H1 (cell line): ENCODE data around the gene CDKN2B-AS1. TPM values are rescaled to one million over a fixed set of nuclear protein-coding genes. Genes with fewer than 3 reads are reported as not detected.

Experiments used
- BACH1 ChIP-seq: IDR thresholded peaks from 2 replicates; pipeline ENCODE4 v1.6.1; 2012; ENCODE audit warnings: low read length, improper control_type of control experiment
- KDM4A ChIP-seq: IDR thresholded peaks from one replicate; pipeline ENCODE4 v1.7.1; 2012; ENCODE audit warnings: low read depth, mild to moderate bottlenecking, moderate library complexity, low read length, inconsistent platforms; ENCODE audit not compliant: severe bottlenecking
- SAP30 ChIP-seq: fragments of 300-600 bp; sonication (generic); IDR thresholded peaks from 2 replicates; pipeline ENCODE4 v1.7.1; 2012; ENCODE audit warnings: low read length, moderate library complexity, mild to moderate bottlenecking, inconsistent platforms; ENCODE audit not compliant: insufficient read depth, insufficient replicate concordance
- polyA plus RNA-seq, 7 experiments: library from polyadenylated mRNA; depleted of rRNA in 3 of 7; stranded (reverse) in 5 of 7; unstranded in 2 of 7; fragments of >200 nt in 5 of 7; fragments of 200-250 nt in 2 of 7; gene quantifications; 1 replicate in 5 of 7; 2 replicates in 1 of 7; 4 replicates in 1 of 7; pipeline versions ENCODE4 v1.2.1 to v1.2.3, GENCODE V29; 2011 to 2013; ENCODE audit warnings: missing spikeins in 2 of 7, mixed read lengths in 2 of 7
- total RNA-seq: library from RNA; stranded (reverse); fragmentation: NEBNext Ultra II Directional; extraction: Animal tissue kit (Norgen Biotek cat#: 25700); gene quantifications from 2 replicates; pipeline ENCODE4 v1.2.1, GENCODE V29; 2021

Gene CDKN2B-AS1
- total and polyA plus RNA-seq, 2 of the 8 experiments (the other 6 are each of a cell fraction or from before 2014, with no cell fraction given) = not detected

DNA sequence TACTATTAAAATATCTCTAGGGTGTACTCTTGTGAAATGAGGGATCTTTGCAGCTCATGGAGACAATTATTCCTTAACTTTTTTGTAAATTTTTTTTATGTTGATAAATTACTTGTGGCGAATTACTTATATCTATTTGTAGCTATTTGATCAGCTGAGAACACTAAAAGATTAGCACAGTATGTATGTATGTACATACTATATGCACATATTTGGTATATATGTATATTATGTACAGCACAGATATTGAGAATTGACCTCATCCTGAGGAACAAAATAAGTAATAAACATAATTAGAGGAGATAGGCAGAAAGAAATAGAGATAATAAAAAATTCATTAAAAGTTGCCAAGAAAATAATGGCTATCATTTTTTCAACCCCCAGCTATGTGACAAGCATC, 12.2 kb upstream of the CDKN2B-AS1 start (continued):
- TF ChIP-seq KDM4A (no peak), BACH1 (no peak), SAP30 (no peak)
